ENCODE results near the gene ANKIB1. TPM values are rescaled to one million over a fixed set of nuclear protein-coding genes. Genes with fewer than 3 reads are reported as not detected.

ANKIB1 gene
- total and polyA plus RNA-seq, 2 donors (not counting 1 experiment from before 2014, with no cell fraction given) = 16.5 to 76.7 TPM

- Histone ChIP-seq H3K9ac (ENCODE audit: low read length) (no peak overlapping the region), H4K20me1 (ENCODE audit: control insufficient read depth, insufficient read depth, low read length, poor library complexity, severe bottlenecking) (no peaks in the 10 kb centered on the region), H3K4me1 (ENCODE audit: control insufficient read depth in 2 of 2, insufficient read depth in 2 of 2, low read length in 2 of 2) (no peaks in the 10 kb centered on the region), H3K27me3 (replicated peaks in 1 of 4; ENCODE audit: control extremely low read depth in 1 of 4, control insufficient read depth in 3 of 4, insufficient read depth in 4 of 4, low read length in 3 of 4) (no peaks in the 10 kb centered on the region), H3K9me3 (ENCODE audit: control extremely low read depth in 1 of 3, control insufficient read depth in 2 of 3, insufficient read depth in 1 of 3, low read length in 2 of 3) (no peaks in the 10 kb centered on the region), H2AFZ (ENCODE audit: insufficient read depth, low read depth, low read length, poor library complexity, severe bottlenecking) (no peak overlapping the region), H3K4me3 (ENCODE audit: control extremely low read depth in 1 of 5, extremely low read depth in 1 of 5, insufficient read depth in 1 of 5, low read depth in 2 of 5, low read length in 4 of 5) (no peak overlapping the region), H3K4me2 (replicated peaks; ENCODE audit: low read depth, low read length, poor library complexity, severe bottlenecking) (no peak overlapping the region), H3K27ac (ENCODE audit: low read length in 2 of 2) (no peak overlapping the region), H3K36me3 (replicated peaks in 1 of 2; ENCODE audit: control extremely low read depth in 1 of 2, control insufficient read depth in 1 of 2, extremely low read depth in 1 of 2, insufficient read depth in 2 of 2, low read length in 1 of 2) (peaks cover 0 to 21% of the 10 kb centered on the region in 2 experiments), H3K79me2 (ENCODE audit: control insufficient read depth, insufficient read depth, low read length) (no peaks in the 10 kb centered on the region)
- POLR2A ChIA-PET = no interaction called here
- intact Hi-C loops (cut with micrococcal nuclease) = no loop called here
- H3K9me3 Mint-ChIP-seq (ENCODE audit: insufficient read depth) = no peaks in the 10 kb centered on the region
- no peaks in the 10 kb centered on the region for H3K4me1 Mint-ChIP-seq
- no peak overlapping the region for H3K27ac Mint-ChIP-seq
- ATAC-seq (ENCODE audit: low read depth) (no peak), DNase-seq (no peak)
- no peaks in the 10 kb centered on the region for H3K27me3 Mint-ChIP-seq
- no peak overlapping the region for H3K4me3 Mint-ChIP-seq
- TF ChIP-seq EZH2 (IDR thresholded peaks at IDR 0.05; ENCODE audit: borderline replicate concordance, insufficient read depth, low read depth, low read length, poor library complexity, severe bottlenecking) (no peak), CTCF (IDR thresholded peaks at IDR 0.05) (no peak)
- CTCF ChIA-PET = interaction anchor here (1.1 kb wide), 1 partner anchor 12 kb away, joined by 3 read pairs; no protein-coding TSS in a partner anchor
These were observed 106.2 kb downstream of the ANKIB1 start for GRCh38 chr7:92352009-92352408.

DNA sequence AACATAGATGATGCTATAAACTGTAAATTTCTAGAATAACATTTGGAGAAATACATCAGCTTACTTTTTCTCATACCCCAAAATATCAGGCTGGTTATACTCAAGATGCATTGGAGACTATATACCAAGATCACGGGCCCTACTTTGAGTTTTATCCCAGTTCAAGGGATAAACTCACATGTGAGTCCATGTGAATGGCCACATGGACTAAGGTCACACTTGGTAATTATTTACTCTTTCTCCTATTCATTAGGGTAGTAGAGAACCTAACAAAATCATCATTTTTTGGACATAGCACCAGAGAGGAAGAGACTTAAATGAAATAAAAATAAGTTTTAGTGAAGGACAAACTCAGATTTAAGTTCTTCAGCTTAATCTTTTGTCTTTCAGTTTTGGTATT is 108.4 kb downstream of the ANKIB1 start:
- Histone ChIP-seq H3K36me3 (replicated peaks in 1 of 2; ENCODE audit: control extremely low read depth in 1 of 2, control insufficient read depth in 1 of 2, extremely low read depth in 1 of 2, insufficient read depth in 2 of 2, low read length in 1 of 2) (peaks cover 0 to 21% of the 10 kb centered on the region in 2 experiments), H3K4me2 (replicated peaks; ENCODE audit: low read depth, low read length, poor library complexity, severe bottlenecking) (no peak overlapping the region), H3K27ac (ENCODE audit: low read length in 2 of 2) (no peak overlapping the region), H3K9ac (ENCODE audit: low read length) (no peak overlapping the region), H2AFZ (ENCODE audit: insufficient read depth, low read depth, low read length, poor library complexity, severe bottlenecking) (no peak overlapping the region), H3K27me3 (replicated peaks in 1 of 4; ENCODE audit: control extremely low read depth in 1 of 4, control insufficient read depth in 3 of 4, insufficient read depth in 4 of 4, low read length in 3 of 4) (no peaks in the 10 kb centered on the region), H4K20me1 (ENCODE audit: control insufficient read depth, insufficient read depth, low read length, poor library complexity, severe bottlenecking) (no peaks in the 10 kb centered on the region), H3K9me3 (ENCODE audit: control extremely low read depth in 1 of 3, control insufficient read depth in 2 of 3, insufficient read depth in 1 of 3, low read length in 2 of 3) (no peaks in the 10 kb centered on the region), H3K4me1 (ENCODE audit: control insufficient read depth in 2 of 2, insufficient read depth in 2 of 2, low read length in 2 of 2) (no peaks in the 10 kb centered on the region), H3K79me2 (ENCODE audit: control insufficient read depth, insufficient read depth, low read length) (no peaks in the 10 kb centered on the region), H3K4me3 (ENCODE audit: control extremely low read depth in 1 of 5, extremely low read depth in 1 of 5, insufficient read depth in 1 of 5, low read depth in 2 of 5, low read length in 4 of 5) (no peak overlapping the region)
- TF ChIP-seq EZH2 (IDR thresholded peaks at IDR 0.05; ENCODE audit: borderline replicate concordance, insufficient read depth, low read depth, low read length, poor library complexity, severe bottlenecking) (no peak), CTCF (IDR thresholded peaks at IDR 0.05) (no peak)
- ChIA-PET CTCF (no interaction called here), POLR2A (no interaction called here)
- Mint-ChIP-seq H3K9me3 (ENCODE audit: insufficient read depth) (no peaks in the 10 kb centered on the region), H3K4me3 (no peak overlapping the region), H3K27me3 (no peaks in the 10 kb centered on the region), H3K4me1 (no peaks in the 10 kb centered on the region), H3K27ac (no peak overlapping the region)
- no CpG with 5 or more reads among the region's 1 CpG for WGBS (ENCODE audit: insufficient coverage)
- DNase-seq (no peak), ATAC-seq (ENCODE audit: low read depth) (no peak)
- intact Hi-C loops (cut with micrococcal nuclease) = no loop called here
